CD14-positive monocyte (primary cell): ENCODE data around the gene OR6C68. TPM values are rescaled to one million over a fixed set of nuclear protein-coding genes. Genes with fewer than 3 reads are reported as not detected.

Experiments
- DNase-seq, 3 donors: peaks; one replicate each; pipeline ENCODE4 v3.0.0-alpha.2; 2011 to 2022
- H2AFZ ChIP-seq: 2 replicates; pipeline ENCODE4 v1.6.0; 2012; ENCODE audit warnings: mild to moderate bottlenecking, low read depth, low read length, inconsistent platforms; ENCODE audit not compliant: insufficient read depth, poor library complexity, severe bottlenecking
- H3K27ac ChIP-seq, 2 donors: 1 replicate in 1 of 2; 2 replicates in 1 of 2; pipeline ENCODE4 v1.5.1; 2012 to 2013; ENCODE audit warnings: low read length in 2 of 2, control low read depth in 1 of 2, inconsistent platforms in 1 of 2, low read depth in 1 of 2, mild to moderate bottlenecking in 1 of 2
- H3K27me3 ChIP-seq, 2 donors: one replicate each; pipeline versions ENCODE4 v1.6.0 to v1.6.1; 2011 to 2013; ENCODE audit warnings: low read length in 2 of 2; ENCODE audit not compliant: control insufficient read depth in 2 of 2, insufficient read depth in 2 of 2
- H3K36me3 ChIP-seq, 2 donors: replicated peaks in 1 of 2; 1 replicate in 1 of 2; 2 replicates in 1 of 2; pipeline versions ENCODE4 v1.5.1 to v1.6.1; 2012 to 2013; ENCODE audit warnings: low read length in 2 of 2, control low read depth in 1 of 2, inconsistent platforms in 1 of 2, mild to moderate bottlenecking in 1 of 2; ENCODE audit not compliant: insufficient read depth in 2 of 2, control insufficient read depth in 1 of 2
- H3K4me1 ChIP-seq, 2 donors: 1 replicate in 1 of 2; 2 replicates in 1 of 2; pipeline versions ENCODE4 v1.5.1 to v1.6.1; 2012 to 2013; ENCODE audit warnings: low read length in 2 of 2, control low read depth in 1 of 2, inconsistent platforms in 1 of 2, mild to moderate bottlenecking in 1 of 2, moderate library complexity in 1 of 2; ENCODE audit not compliant: insufficient read depth in 2 of 2, control insufficient read depth in 1 of 2
- H3K4me2 ChIP-seq: replicated peaks from 2 replicates; pipeline ENCODE3; 2012; ENCODE audit warnings: low read length, moderate library complexity, mild to moderate bottlenecking; ENCODE audit not compliant: poor library complexity, severe bottlenecking; ENCODE audit errors: extremely low read depth
- H3K4me3 ChIP-seq, 3 experiments: fragments of 200-600 bp in 1 of 3; sonication (generic) in 1 of 3; replicated peaks in 1 of 3; 1 replicate in 2 of 3; 2 replicates in 1 of 3; pipeline ENCODE4 v1.5.1; 2011 to 2013; ENCODE audit warnings: low read length in 3 of 3, mild to moderate bottlenecking in 3 of 3, control low read depth in 2 of 3, low read depth in 2 of 3, inconsistent platforms in 1 of 3, moderate library complexity in 1 of 3
- H3K79me2 ChIP-seq: 2 replicates; pipeline ENCODE4 v1.6.0; 2012; ENCODE audit warnings: mild to moderate bottlenecking, control low read depth, inconsistent platforms, low read length, moderate library complexity; ENCODE audit not compliant: insufficient read depth
- H3K9ac ChIP-seq: 2 replicates; pipeline ENCODE4 v1.6.0; 2017; ENCODE audit warnings: low read length, mild to moderate bottlenecking; ENCODE audit not compliant: insufficient read depth, poor library complexity, severe bottlenecking
- H3K9me3 ChIP-seq, 2 donors: replicated peaks in 1 of 2; 1 replicate in 1 of 2; 2 replicates in 1 of 2; pipeline versions ENCODE4 v1.5.1 to v1.6.1; 2012 to 2013; ENCODE audit warnings: low read length in 2 of 2, control low read depth in 1 of 2; ENCODE audit not compliant: control insufficient read depth in 1 of 2, insufficient read depth in 1 of 2
- H4K20me1 ChIP-seq: 2 replicates; pipeline ENCODE4 v1.6.0; 2012; ENCODE audit warnings: mild to moderate bottlenecking, low read length, control low read depth, moderate library complexity; ENCODE audit not compliant: insufficient read depth
- H3K27ac Mint-ChIP-seq, 7 donors: one replicate each; pipeline ENCODE4 v1.8.0; 2020; ENCODE audit warnings: mild to moderate bottlenecking in 7 of 7, mixed read lengths in 7 of 7, moderate library complexity in 6 of 7, inconsistent platforms in 2 of 7
- H3K27me3 Mint-ChIP-seq, 3 donors: one replicate each; pipeline ENCODE4 v1.8.0; 2021 to 2022; ENCODE audit warnings: low read depth in 3 of 3, mild to moderate bottlenecking in 3 of 3, mixed read lengths in 3 of 3, moderate library complexity in 3 of 3, inconsistent platforms in 1 of 3
- H3K36me3 Mint-ChIP-seq, 2 donors: one replicate each; pipeline ENCODE4 v1.8.0; 2020; ENCODE audit warnings: mixed read lengths in 2 of 2, inconsistent platforms in 1 of 2, mild to moderate bottlenecking in 1 of 2
- H3K4me1 Mint-ChIP-seq: one replicate; pipeline ENCODE4 v1.8.0; 2020; ENCODE audit warnings: mild to moderate bottlenecking, mixed read lengths
- H3K4me3 Mint-ChIP-seq, 2 donors: one replicate each; pipeline ENCODE4 v1.8.0; 2020; ENCODE audit warnings: mild to moderate bottlenecking in 2 of 2, mixed read lengths in 2 of 2, moderate library complexity in 1 of 2
- H3K9me3 Mint-ChIP-seq, 7 donors: one replicate each; pipeline ENCODE4 v1.8.0; 2020 to 2022; ENCODE audit warnings: mixed read lengths in 7 of 7, mild to moderate bottlenecking in 6 of 7, moderate library complexity in 6 of 7, inconsistent platforms in 2 of 7
- CTCF ChIP-seq: fragments of 200-600 bp; IDR thresholded peaks from one replicate; pipeline ENCODE4 v1.8.0; 2022; ENCODE audit warnings: antibody characterized with exemption, mild to moderate bottlenecking
- whole genome bisulfite sequencing: methylation state at CpG from one replicate; pipeline ENCODE4 v1.1.5; 2013; ENCODE audit warnings: missing lambda C conversion rate; ENCODE audit not compliant: insufficient coverage; 5-methylcytosine and 5-hydroxymethylcytosine counted together
- intact Hi-C, 2 donors: fragments of 100-400 bp; cut with micrococcal nuclease; formaldehyde crosslinking; loops; one replicate each; pipeline versions ENCODE4 v1.15.0 to v1.15.1; 2023
- polyA plus RNA-seq, 3 donors: library from polyadenylated mRNA; depleted of rRNA in 1 of 3; unstranded in 2 of 3; stranded (reverse) in 1 of 3; fragments of 300-500 nt in 2 of 3; fragments of >200 nt in 1 of 3; fragmentation: Illumina TruSeq in 2 of 3; gene quantifications; 1 replicate in 2 of 3; 2 replicates in 1 of 3; pipeline ENCODE4 v1.2.3, GENCODE V29; 2012 to 2021

OR6C68 gene
- polyA plus RNA-seq, 3 donors, result not detected

- no peak overlapping the region for H3K27ac Mint-ChIP-seq
- H3K4me1 ChIP-seq, result no peaks in the 10 kb centered on the region
- peaks cover 5 to 8% (median 6%) of the 10 kb centered on the region in 3 donors for H3K27me3 Mint-ChIP-seq
- intact Hi-C loops, result no loop called here
- H3K4me3 ChIP-seq, result no peak overlapping the region
- WGBS, result no CpG with 5 or more reads among the region's 4 CpGs
- H3K4me1 Mint-ChIP-seq, result no peaks in the 10 kb centered on the region
- H3K4me2 ChIP-seq, result no peak overlapping the region
- peaks cover 0 to 5% of the 10 kb centered on the region in 2 donors for H3K27me3 ChIP-seq
- H4K20me1 ChIP-seq, result no peaks in the 10 kb centered on the region
- no peak overlapping the region for H3K27ac ChIP-seq
- no peaks in the 10 kb centered on the region for H3K9me3 ChIP-seq
- no peaks in the 10 kb centered on the region for H3K36me3 ChIP-seq
- no peak for TF ChIP-seq CTCF
- no peaks in the 10 kb centered on the region for H3K79me2 ChIP-seq
- H3K36me3 Mint-ChIP-seq, result no peaks in the 10 kb centered on the region
- H3K9ac ChIP-seq, result no peak overlapping the region
- DNase-seq, result no peak
- no peak overlapping the region for H3K4me3 Mint-ChIP-seq
- H2AFZ ChIP-seq, result no peak overlapping the region
- H3K9me3 Mint-ChIP-seq, result peaks cover 0 to 3% (median 0%) of the 10 kb centered on the region in 7 donors
Observed at GRCh38 chr12:55499231-55499630, 7.1 kb downstream of the OR6C68 start.

GRCh38 chr12:55499810-55500252, 7.7 kb downstream of the OR6C68 start:
- WGBS, result no CpG with 5 or more reads among the region's 2 CpGs
- no peaks in the 10 kb centered on the region for H3K36me3 ChIP-seq
- no peaks in the 10 kb centered on the region for H4K20me1 ChIP-seq
- H3K79me2 ChIP-seq, result no peaks in the 10 kb centered on the region
- intact Hi-C loops, result no loop called here
- no peak overlapping the region for H3K4me2 ChIP-seq
- H3K4me3 Mint-ChIP-seq, result no peak overlapping the region
- no peak overlapping the region for H3K27ac ChIP-seq
- no peak for DNase-seq
- H3K9me3 ChIP-seq, result no peaks in the 10 kb centered on the region
- H3K27me3 Mint-ChIP-seq, result peaks cover 4 to 8% (median 5%) of the 10 kb centered on the region in 3 donors
- H3K9me3 Mint-ChIP-seq, result no peaks in the 10 kb centered on the region
- H3K4me3 ChIP-seq, result no peak overlapping the region
- no peaks in the 10 kb centered on the region for H3K4me1 ChIP-seq
- H3K4me1 Mint-ChIP-seq, result no peaks in the 10 kb centered on the region
- H3K27me3 ChIP-seq, result peaks cover 0 to 5% of the 10 kb centered on the region in 2 donors
- no peak overlapping the region for H3K27ac Mint-ChIP-seq
- H3K36me3 Mint-ChIP-seq, result no peaks in the 10 kb centered on the region
- H2AFZ ChIP-seq, result no peak overlapping the region
- no peak for TF ChIP-seq CTCF
- H3K9ac ChIP-seq, result no peak overlapping the region
